KG1 (cell line): ENCODE data around the gene LYPD6B.

Source experiments
- DNase-seq: peaks from one replicate; lab custom pipeline; 2025; lab: John Stamatoyannopoulos, UW

LYPD6B gene

GRCh38 chr2:149041482-149041881, 3.0 kb downstream of the LYPD6B start:
- no peak for DNase-seq

GRCh38 chr2:149042881-149043280, 4.4 kb downstream of the LYPD6B start:
- DNase-seq, result no peak

- DNase-seq, result no peak
Observed at GRCh38 chr2:149044500-149044899, 6.0 kb downstream of the LYPD6B start.

- DNase-seq, result no peak
Observed at GRCh38 chr2:149047118-149047517, 8.6 kb downstream of the LYPD6B start.

GRCh38 chr2:149049142-149049541, 10.6 kb downstream of the LYPD6B start:
- no peak for DNase-seq

GRCh38 chr2:149050188-149050587, 11.7 kb downstream of the LYPD6B start:
- DNase-seq, result no peak

GRCh38 chr2:149055751-149056150, 17.3 kb downstream of the LYPD6B start:
- no peak for DNase-seq

GRCh38 chr2:149056541-149057255, 18.2 kb downstream of the LYPD6B start:
- DNase-seq, result no peak

GRCh38 chr2:149057401-149057800, 18.9 kb downstream of the LYPD6B start:
- DNase-seq, result no peak

GRCh38 chr2:149058936-149059335, 20.4 kb downstream of the LYPD6B start:
- DNase-seq, result no peak

GRCh38 chr2:149059822-149060221, 21.3 kb downstream of the LYPD6B start:
- DNase-seq, result no peak

- no peak for DNase-seq
Observed at GRCh38 chr2:149061133-149061745, 22.7 kb downstream of the LYPD6B start.

- DNase-seq, result no peak
Observed at GRCh38 chr2:149062531-149062930, 24.0 kb downstream of the LYPD6B start.

- no peak for DNase-seq
Observed at GRCh38 chr2:149063177-149063576, 24.7 kb downstream of the LYPD6B start.

GRCh38 chr2:149064365-149064841, 25.9 kb downstream of the LYPD6B start:
- DNase-seq, result no peak

GRCh38 chr2:149064856-149065630, 26.5 kb downstream of the LYPD6B start:
- no peak for DNase-seq

- DNase-seq, result no peak
Observed at GRCh38 chr2:149068225-149068995, 29.9 kb downstream of the LYPD6B start.

GRCh38 chr2:149068996-149069888, 30.7 kb downstream of the LYPD6B start:
- no peak for DNase-seq

GRCh38 chr2:149070681-149071320, 32.3 kb downstream of the LYPD6B start:
- no peak for DNase-seq

- DNase-seq, result no peak
Observed at GRCh38 chr2:149075105-149075504, 36.6 kb downstream of the LYPD6B start.

GRCh38 chr2:149075853-149076252, 37.4 kb downstream of the LYPD6B start:
- no peak for DNase-seq
